NCI-H524 (cell line): ENCODE results near the gene MBOAT2.
A peak's percentile ranks its signal among the peaks of the same experiment; 100 is the strongest.

Source experiments
- DNase-seq, 2 experiments: peaks; one replicate each; lab custom pipeline; 2025; lab: John Stamatoyannopoulos, UW

Gene MBOAT2

GRCh38 chr2:8821276-8822217, 181.9 kb downstream of the MBOAT2 start:
- no peak for DNase-seq

DNA sequence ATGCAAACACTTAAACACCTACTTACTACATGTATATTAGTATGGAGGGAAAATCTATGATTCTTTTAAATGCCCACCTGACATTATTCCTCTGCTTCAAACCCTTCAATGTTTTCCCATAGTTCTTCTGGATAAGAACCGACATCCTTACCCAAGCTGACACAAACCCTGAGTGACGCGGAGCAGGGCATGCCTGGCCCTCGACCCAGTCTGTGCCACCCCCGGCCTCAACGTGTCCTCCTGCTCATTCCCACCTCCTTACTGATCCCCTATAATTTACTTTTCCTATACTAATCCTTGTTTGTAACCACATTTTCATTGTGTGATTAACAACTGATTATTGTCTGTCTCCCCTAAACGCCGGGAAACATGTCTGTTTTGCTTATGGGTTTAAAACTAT, 183.5 kb downstream of the MBOAT2 start:
- DNase-seq = no peak

DNA sequence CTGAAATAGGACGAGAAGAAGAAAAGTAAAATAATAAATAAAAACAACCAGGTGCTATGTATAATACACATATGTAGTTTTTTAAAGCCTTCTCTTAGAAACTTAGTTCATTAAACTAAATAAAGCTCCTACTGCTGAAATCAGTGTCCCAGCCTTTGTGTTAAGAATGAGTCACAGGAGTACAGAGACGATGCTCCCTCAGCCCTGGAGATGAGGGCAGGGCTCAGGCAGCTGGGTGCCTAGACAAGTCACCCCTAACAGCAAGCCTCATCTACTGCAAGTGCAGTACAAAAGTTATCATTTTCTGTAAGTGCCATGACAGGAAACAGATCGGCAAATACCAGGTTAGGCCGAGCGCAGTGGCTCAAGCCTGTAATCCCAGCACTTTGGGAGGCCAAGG, 184.3 kb downstream of the MBOAT2 start:
- DNase-seq = no peak

DNA sequence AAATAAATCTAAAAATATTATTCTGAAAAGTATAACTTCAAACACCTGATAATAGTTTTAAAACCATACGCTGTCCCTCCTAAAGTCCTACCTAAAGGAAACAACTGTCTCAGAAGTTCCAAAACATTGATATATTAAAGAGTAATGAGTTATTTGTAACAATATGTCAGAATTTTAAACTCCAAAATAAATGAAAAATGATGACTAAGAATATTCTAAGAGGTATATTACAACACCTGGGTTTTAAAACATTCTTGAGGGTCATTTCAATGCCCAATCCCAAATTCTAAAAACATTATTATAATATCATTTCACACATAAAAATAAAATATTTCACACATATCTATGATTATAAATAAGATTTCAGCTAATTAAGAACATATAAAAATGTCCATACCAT, 186.3 kb downstream of the MBOAT2 start:
- no peak for DNase-seq

GRCh38 chr2:8806885-8807704, 196.4 kb downstream of the MBOAT2 start:
- no peak for DNase-seq

GRCh38 chr2:8805278-8806210, 197.9 kb downstream of the MBOAT2 start:
- peak in 1 of 2 experiments; percentile 19 for DNase-seq

GRCh38 chr2:8803658-8804379, 199.7 kb downstream of the MBOAT2 start:
- DNase-seq = no peak

DNA sequence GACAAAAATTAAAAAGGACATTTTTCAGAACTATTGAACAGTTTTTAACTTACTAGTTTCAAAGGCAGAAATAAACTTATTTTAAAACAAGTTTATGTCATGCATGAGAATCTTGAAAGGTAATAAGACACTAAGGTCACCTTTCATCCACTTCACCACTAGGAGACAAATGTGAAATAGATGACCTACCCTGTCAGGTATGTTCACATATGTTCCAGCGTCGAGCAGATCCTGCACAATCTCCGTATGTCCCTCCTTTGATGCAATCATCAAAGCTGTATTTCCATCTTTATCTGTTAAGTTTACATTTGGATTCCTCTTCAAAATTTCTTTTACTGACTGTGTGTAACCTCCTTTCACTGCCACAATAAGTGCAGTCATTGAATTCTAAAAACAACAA, 200.7 kb downstream of the MBOAT2 start:
- DNase-seq = no peak
